ENCODE results near the gene SLC7A14.
"Not testable (repeated sequence)": the region's sequence is repeated elsewhere in the genome, so short reads cannot be mapped to it uniquely, and the experiment has no call there.

SLC7A14 gene

DNA sequence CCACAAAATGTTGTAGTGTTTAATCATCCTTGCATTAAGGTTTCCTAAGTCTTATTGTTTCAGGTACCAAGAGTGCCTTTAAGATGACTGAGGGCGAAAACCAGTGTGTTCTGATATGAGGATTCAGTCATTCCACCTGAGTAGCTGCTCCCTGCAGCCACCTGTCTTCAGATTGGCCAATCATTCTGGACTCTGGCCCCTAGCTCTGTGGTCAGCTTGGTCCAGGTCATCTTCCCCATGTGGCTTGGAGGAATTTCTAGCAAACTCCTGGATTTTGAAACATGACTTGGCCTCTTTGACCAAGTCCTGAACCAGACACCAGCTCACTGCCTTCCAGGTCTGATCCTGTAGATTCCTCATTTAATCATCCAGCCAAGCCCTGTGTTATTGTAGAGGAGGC, 7.8 kb upstream of the SLC7A14 start:
- no peak for DNase-seq

DNA sequence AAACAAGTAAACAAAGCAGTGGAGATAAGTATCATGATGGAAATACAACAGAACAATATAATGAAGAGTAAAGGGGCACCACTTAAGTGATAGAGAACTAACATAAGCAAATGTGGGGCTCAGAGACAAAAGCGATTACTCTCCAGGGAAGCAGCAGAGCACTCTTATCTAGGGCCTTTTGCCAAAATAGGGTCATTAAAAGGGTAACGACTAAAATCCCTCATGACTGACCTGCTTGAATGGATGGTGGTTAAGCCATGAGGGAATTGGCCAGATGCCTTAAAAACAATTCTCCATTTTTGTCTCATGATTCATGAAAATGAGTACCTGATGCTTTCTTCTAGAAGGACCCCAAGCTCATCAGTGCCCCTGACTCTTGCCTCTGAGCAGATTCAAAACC, 3.2 kb upstream of the SLC7A14 start:
- no peak for DNase-seq

DNA sequence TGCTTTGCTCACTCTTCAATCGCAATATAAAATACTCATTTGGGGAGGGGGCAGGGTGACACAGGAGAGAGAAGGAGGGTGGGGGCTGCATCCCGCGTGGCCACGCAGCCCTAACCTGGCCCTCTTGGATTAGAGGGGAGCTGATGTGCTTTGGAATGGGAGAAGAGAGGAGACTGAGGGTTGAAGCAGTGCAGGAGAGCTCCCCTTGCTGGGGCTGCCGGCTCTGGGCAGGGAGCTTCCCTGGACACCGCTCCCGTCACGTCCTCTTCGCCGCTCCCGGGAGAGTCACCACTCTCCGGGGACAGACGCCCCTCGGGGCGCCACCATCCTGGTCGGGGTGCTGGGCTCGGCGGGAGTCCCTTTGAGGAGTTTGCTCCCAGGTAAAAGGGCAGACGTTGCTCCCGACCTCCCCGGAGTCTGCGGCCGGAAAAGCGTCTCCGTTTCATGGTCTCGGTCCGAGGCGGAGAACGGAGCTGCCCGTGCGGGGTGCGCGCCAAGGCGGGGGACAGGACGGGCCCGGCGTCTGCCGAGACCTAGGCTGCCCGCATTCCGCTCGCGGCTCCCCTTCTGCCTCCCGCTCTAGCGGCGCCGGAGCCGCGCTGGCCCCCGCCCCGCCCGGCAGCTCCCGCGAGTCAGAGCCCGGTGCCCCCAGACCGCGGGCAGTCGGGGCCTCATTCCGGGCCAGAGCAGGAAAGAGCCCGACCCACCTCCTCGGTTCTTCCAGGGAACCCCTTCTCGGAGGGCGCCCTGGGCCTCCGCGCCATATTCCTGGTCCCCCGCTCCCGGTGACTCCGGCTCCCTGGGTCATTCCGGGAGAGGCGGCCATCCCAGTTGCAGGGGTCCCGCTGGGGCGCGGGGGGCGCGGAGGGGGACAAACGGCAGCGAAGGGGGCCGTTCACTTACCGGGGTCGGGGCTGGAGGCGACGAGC, 603 bp downstream of the SLC7A14 start:
- no peak for DNase-seq

- DNase-seq = peak; percentile 34
These were observed 1.3 kb downstream of the SLC7A14 start for GRCh38 chr3:170584585-170585007.

DNA sequence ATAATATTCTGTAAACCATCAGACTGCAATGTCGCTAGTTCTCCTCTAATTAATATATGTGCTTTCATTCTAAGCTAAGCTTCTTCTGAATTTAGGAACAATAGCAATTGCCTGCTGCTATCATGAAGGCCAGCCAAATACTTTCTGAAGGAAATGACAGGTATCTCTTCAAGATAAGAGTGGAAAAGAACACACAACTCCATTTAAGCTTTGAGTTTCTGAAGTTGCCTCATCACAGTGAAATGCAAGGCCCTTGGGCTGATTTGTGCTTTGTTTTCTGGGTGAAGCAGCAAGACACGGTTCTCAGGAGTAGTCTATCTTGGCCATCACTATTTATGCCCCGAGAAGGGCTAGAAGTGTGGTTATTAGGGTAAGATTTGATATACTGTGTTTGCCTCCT, 6.2 kb downstream of the SLC7A14 start:
- no peak for DNase-seq

GRCh38 chr3:170572665-170573253, 13.1 kb downstream of the SLC7A14 start:
- DNase-seq = no peak

GRCh38 chr3:170567598-170567997, 18.3 kb downstream of the SLC7A14 start:
- DNase-seq = not testable (repeated sequence)

- no peak for DNase-seq
These were observed 19.5 kb downstream of the SLC7A14 start for GRCh38 chr3:170566413-170566812.

GRCh38 chr3:170565495-170565894, 20.4 kb downstream of the SLC7A14 start:
- DNase-seq = no peak

DNA sequence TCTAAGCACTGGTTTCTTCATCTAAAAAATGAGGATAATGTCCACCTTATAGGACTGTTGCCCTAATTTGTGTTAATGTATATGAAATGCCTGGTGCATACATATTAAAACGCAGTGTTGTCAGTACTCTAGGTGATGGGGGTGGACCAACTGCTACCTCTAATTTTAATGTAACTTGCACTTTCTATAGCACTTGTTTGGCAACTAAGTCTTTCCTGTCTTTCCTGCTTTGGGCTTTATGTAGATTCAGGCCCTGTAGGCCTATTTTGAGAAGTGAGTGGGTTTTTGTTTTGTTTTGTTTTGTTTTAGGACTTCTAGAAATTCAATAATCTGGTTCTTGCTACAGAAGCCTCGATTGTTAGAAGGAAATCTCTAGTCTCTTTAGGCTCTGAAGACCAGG, 21.2 kb downstream of the SLC7A14 start:
- DNase-seq = no peak

DNA sequence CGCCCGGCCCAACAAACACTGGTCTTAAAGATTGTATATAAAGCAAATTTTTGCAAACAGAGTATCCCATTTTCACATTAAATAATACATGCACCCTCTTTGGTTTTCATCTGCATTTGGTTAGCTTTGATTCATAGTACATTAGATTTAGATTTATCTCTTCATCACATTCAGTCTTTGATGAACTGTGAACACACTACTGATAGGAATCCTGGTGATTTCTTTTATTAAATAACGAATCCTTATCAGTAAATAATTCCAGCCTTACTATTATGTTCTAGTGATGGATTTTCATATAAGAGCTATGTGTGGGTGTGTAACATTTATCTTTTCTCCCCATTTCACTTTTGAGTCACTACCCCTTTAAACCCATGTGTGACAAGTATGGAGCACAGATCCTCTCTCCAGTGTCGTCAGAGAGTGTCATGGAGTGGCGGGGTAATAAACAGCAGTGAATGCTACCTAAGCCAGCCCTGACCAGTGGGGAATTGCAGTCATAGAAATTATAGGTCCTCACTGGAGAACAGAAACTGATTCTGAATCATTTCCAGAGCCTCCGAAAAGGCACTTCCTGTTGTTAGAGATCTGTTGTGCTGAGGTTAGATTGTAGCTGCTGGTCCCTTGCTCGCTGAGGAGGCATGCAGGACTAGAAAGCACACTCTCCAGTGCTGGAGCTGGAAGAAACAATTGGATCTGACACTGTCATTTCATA, 22.0 kb downstream of the SLC7A14 start:
- DNase-seq = no peak

GRCh38 chr3:170562080-170562479, 23.8 kb downstream of the SLC7A14 start:
- DNase-seq = no peak

DNA sequence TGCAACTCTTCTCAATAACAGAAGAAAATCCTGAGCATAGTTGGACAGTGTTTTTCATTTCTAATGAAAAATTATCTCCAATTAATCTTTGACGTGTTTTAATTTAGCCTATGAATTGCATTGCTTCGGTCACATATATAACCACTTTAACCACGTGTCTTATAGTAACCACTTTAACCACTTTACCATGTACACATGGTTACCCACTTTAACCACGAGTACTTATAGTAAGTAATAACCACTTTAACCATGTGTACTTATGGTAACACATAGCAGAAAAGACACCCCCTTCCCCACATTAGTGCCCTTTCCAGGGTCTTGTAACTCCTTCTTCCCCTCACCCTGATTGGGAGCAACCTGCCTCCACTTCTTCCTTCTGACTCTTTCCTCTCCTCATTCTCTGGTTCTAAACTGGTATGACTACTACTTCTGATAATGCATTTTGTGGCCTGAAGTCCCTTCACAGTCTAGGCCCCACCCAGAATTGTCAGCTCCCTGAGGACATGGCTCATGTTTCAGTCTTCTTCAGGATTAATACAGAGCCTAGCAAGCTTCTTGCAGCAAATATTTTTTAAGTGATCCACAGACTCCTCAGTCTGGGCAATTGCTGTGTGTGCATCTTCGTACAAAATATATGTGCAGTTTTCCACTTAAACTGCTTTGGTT, 25.0 kb downstream of the SLC7A14 start:
- DNase-seq = no peak

- no peak for DNase-seq
These were observed 25.6 kb downstream of the SLC7A14 start for GRCh38 chr3:170560296-170560695.

DNA sequence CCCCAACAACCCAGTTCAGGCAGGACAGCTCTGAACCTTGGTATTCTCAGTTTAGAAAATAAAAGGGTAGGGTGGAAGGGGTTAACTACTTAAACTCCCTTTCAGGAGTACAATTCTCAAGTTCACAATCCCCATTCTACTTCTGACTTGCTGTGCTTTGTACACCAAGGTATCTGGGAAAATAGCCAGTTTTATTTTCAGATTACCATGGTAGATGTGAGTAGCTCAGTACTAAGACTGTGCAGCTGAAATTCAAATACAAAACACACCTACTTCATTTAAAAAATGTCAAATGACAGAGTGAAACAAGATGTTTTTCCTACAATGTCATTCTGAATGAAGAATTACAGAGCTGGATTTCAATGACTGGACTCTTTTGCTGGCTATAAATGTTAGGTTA, 27.4 kb downstream of the SLC7A14 start:
- DNase-seq = no peak

DNA sequence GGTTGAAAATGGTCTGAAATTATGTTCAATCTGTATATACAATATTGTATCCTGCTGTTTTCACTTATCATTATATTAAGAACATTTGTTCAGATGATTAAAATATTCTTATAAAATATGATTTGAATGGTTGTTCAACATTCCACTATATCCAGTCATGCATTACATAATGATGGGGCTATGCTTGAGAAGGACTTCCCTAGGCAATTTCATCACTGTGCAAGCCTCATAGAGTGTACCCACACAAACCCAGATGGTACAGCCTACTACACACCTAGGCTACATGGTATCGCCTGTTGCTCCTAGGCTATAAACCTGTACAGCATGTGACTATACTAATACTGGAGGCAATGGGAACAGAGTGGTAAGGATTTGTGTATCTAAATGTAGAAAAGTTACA, 30.5 kb downstream of the SLC7A14 start:
- no peak for DNase-seq

DNA sequence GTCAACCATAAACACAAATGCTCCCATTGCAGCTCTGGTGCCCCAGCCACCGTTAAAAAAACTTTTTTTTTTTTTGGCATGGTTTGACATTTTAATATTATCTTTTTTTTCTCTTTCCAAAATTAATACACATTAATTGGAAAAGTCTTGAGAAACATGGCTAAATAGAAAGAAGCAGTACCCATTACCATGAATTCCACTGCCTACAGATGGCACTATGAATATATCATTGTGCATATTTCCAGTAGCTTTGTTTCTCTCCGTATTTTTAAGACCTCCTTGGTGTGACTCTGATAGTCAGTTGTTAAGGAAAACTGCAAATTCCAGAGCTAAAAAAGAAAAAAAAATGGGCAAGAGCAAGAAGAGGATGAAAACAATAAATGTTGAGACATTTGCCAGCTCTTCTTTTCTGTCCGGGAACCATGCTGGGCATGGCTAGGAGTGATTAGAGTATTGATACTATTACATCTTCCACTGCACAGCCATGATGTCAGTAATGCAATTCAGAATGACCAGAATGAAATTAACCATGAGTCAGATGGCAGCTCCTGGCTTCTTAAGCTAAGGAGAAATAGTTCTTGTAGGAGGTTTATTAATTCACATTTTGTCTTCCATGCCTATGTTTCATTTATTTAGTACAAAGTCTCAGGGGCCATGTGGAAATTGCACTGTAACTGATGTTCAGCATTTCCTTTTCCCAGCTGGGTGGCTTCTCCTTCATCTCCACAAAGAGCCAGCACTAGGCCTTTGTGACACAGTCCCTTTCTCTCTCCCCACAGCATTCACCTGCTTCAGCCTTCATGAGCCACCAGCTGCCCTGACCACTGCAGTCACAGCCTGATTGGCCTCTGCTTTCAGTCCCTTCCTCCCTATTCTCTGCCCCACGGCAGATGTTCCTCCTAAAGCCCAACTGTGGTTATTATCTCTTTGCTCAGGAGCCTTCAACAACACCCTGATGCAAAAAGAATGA, 31.8 kb downstream of the SLC7A14 start:
- no peak for DNase-seq

DNA sequence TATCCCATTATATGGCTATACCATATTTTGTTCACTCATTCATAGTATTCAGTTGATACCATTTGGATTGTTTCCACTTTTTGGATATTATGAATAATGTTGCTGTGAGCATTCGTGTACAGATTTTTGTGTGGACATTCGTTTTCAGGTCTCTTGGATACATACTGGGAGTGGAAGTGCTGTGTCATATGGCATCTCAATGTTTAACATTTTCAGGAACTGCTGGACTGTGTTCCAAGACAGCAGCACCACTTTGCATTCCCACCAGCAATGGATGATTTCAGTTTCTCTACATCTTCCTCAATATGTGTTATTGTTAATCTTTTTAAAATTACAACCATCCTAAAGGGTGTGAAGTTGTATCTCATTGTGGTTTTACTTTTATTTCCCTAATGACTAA, 34.6 kb downstream of the SLC7A14 start:
- no peak for DNase-seq

DNA sequence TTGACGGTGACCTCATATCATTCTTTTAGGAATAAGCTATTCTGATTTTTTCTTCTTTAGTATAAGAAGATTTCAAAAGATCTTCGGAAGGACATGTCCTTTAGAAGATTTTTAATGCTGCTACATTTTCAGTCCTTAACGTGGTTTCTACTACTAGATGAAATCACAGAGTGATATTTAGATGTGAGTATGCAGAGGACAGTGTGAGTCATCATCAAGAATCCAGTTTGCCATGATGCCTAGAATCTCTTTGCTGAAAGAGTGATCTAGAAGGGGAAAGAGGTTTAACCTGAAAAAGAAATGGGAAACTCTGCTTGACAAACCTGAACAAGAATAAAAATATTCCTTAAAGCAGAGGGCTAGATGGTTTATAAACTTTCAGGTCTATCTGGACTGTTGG, 43.2 kb downstream of the SLC7A14 start:
- DNase-seq = no peak

- no peak for DNase-seq
These were observed 46.0 kb downstream of the SLC7A14 start for GRCh38 chr3:170539897-170540296.

GRCh38 chr3:170536712-170537111, 49.2 kb downstream of the SLC7A14 start:
- DNase-seq = no peak

GRCh38 chr3:170534227-170534626, 51.6 kb downstream of the SLC7A14 start:
- no peak for DNase-seq

Measured in activated CD8-positive, alpha-beta memory T cell treated with anti-CD3 and anti-CD28 coated beads, Interleukin-2, amount 50 U/mL, for 4 hours (primary cell).